ENCODE measurements around the gene DEXI. TPM values are rescaled to one million over a fixed set of nuclear protein-coding genes. Genes with fewer than 3 reads are reported as not detected.

Gene DEXI
- total and polyA plus RNA-seq, 2 of the 13 experiments (the other 11 are each of a cell fraction or from before 2014, with no cell fraction given), result 51.5 to 70.4 TPM

- TF ChIP-seq XBP1 (CRISPR knock-in tag; IDR thresholded peaks at IDR 0.05) (no peak), ADNP (CRISPR knock-in tag; IDR thresholded peaks at IDR 0.05) (no peak)
- TF ChIP-seq, protein P1, sequence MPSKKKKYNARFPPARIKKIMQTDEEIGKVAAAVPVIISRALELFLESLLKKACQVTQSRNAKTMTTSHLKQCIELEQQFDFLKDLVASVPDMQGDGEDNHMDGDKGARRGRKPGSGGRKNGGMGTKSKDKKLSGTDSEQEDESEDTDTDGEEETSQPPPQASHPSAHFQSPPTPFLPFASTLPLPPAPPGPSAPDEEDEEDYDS (CRISPR knock-in tag; IDR thresholded peaks at IDR 0.05), result no peak
- TF ChIP-seq, protein P2, sequence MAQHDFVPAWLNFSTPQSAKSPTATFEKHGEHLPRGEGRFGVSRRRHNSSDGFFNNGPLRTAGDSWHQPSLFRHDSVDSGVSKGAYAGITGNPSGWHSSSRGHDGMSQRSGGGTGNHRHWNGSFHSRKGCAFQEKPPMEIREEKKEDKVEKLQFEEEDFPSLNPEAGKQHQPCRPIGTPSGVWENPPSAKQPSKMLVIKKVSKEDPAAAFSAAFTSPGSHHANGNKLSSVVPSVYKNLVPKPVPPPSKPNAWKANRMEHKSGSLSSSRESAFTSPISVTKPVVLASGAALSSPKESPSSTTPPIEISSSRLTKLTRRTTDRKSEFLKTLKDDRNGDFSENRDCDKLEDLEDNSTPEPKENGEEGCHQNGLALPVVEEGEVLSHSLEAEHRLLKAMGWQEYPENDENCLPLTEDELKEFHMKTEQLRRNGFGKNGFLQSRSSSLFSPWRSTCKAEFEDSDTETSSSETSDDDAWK (CRISPR knock-in tag; IDR thresholded peaks at IDR 0.05), result no peak
These were observed 7.2 kb upstream of the DEXI start (continued) for GRCh38 chr16:10949424-10949970.

DNA sequence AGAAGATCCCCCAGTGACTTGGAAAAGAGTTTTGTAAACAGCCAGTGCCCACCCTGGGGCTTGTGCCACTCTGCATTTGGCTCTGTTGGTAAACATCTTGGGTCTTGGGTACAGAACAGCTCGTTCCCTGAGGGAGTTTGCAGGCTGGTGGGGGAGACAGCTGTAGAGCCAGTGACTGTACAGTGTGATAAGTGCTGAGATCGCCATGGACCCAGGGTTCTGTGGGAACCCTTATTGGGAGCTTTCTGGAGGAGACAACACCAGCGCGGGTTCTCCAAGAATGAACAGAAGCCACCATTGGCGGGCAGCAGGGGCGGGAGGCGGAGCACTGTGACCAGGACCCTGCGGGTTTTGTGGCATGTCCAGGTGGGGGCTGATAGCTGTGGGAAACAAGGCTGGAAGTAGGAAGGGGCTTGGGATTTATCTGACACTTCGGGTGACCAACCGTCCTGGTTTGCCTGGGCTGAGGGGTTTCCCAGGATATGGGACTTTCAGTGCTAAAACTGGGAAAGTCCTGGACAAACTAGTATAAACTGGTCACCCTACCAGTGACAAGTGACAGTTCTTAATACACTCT lies 5.0 kb upstream of the DEXI start:
- Histone ChIP-seq H3K79me2 (ENCODE audit: insufficient read depth, low read length) (peaks cover 21% of the 10 kb centered on the region), H3K4me3 (replicated peaks in 1 of 3; ENCODE audit: insufficient read depth in 1 of 3, low read depth in 2 of 3, low read length in 3 of 3) (no peak overlapping the region), H3K9ac (ENCODE audit: insufficient read depth, low read depth, low read length) (no peak overlapping the region), H3K36me3 (replicated peaks in 1 of 2; ENCODE audit: control insufficient read depth in 1 of 2, insufficient read depth in 2 of 2, low read length in 2 of 2) (no peaks in the 10 kb centered on the region), H3K4me2 (ENCODE audit: low read depth, low read length) (no peak overlapping the region), H2AFZ (ENCODE audit: low read length) (no peak overlapping the region), H3K27me3 (ENCODE audit: control insufficient read depth in 1 of 2, insufficient read depth in 2 of 2, low read length in 2 of 2) (no peaks in the 10 kb centered on the region; a peak in 1 of 5 replicates), H3K4me1 (ENCODE audit: insufficient read depth, low read length) (peaks cover 35% of the 10 kb centered on the region), H4K20me1 (ENCODE audit: insufficient read depth, low read length) (no peaks in the 10 kb centered on the region), H3K9me3 (ENCODE audit: low read length) (no peaks in the 10 kb centered on the region), H3K27ac (ENCODE audit: extremely low read length, insufficient read depth, low read length) (no peak overlapping the region)
- ChIA-PET POLR2A (no interaction called here), CTCF (ENCODE audit: low intra/inter-chr PET ratio, low total read pairs) (no interaction called here)
- TF ChIP-seq LCORL (IDR thresholded peaks at IDR 0.05) (no peak), LCORL (CRISPR knock-in tag; IDR thresholded peaks at IDR 0.05) (no peak), GTF2F1 (IDR thresholded peaks at IDR 0.05; ENCODE audit: low read length) (no peak), NONO (IDR thresholded peaks at IDR 0.05) (no peak), NONO (CRISPR knock-in tag; conservative IDR thresholded peaks at IDR 0.05) (no peak)
- in situ Hi-C loops (cut with HindIII; ENCODE audit: extremely low pct_ligation_motif_present, low pct_unique_long_range_greater_than_20kb), result no loop called here
- intact Hi-C loops (cut with micrococcal nuclease; ENCODE audit: unreplicated experiment), result no loop called here
- BruUV-seq (replicated peaks), result no TSS peak
- no peak for ATAC-seq
- 96% methylated on average over 10 of the region's 10 CpGs for WGBS (ENCODE audit: low lambda C conversion rate)
- FAIRE-seq, result no peak
- DNase-seq (ENCODE audit: low spot score), result no peak
